Progenitor cell of endocrine pancreas (in vitro differentiated cells): Measurements from ENCODE around the gene JOSD2. TPM values are rescaled to one million over a fixed set of nuclear protein-coding genes. Genes with fewer than 3 reads are reported as not detected.

Experiments
- DNase-seq: peaks from one replicate; pipeline ENCODE4 v3.0.0; 2021; ENCODE audit warnings: low spot score; ENCODE audit not compliant: unreplicated experiment
- H3K27ac Mint-ChIP-seq: 2 replicates; pipeline ENCODE4 v1.8.0; 2021; ENCODE audit warnings: mild to moderate bottlenecking, moderate library complexity, mixed read lengths
- H3K27me3 Mint-ChIP-seq: 2 replicates; pipeline ENCODE4 v1.8.0; 2021; ENCODE audit warnings: mixed read lengths
- H3K36me3 Mint-ChIP-seq: 2 replicates; pipeline ENCODE4 v1.8.0; 2022; ENCODE audit warnings: mixed read lengths; ENCODE audit not compliant: insufficient read depth
- H3K4me1 Mint-ChIP-seq: 2 replicates; pipeline ENCODE4 v1.8.0; 2021; ENCODE audit warnings: low read depth, mixed read lengths
- H3K4me3 Mint-ChIP-seq: 2 replicates; pipeline ENCODE4 v1.8.0; 2021; ENCODE audit warnings: low read depth, mild to moderate bottlenecking, moderate library complexity, mixed read lengths
- H3K9me3 Mint-ChIP-seq: 2 replicates; pipeline ENCODE4 v1.8.0; 2021; ENCODE audit warnings: low read depth, mixed read lengths
- CTCF ChIP-seq: fragments of 200-600 bp; sonication (generic); IDR thresholded peaks from one replicate; pipeline ENCODE4 v1.5.0; 2021; ENCODE audit warnings: antibody characterized with exemption, mild to moderate bottlenecking; ENCODE audit not compliant: unreplicated experiment
- long read RNA-seq: library from polyadenylated mRNA; unstranded; transcript quantifications from one replicate; pipeline ENCODE4 v2.0.0, GENCODE V29; 2020
- total RNA-seq: library from RNA; stranded (reverse); gene quantifications from 2 replicates; pipeline ENCODE4 v1.2.1, GENCODE V29; 2021

Gene JOSD2
- 12.1 and 13.1 TPM in 2 replicates for total RNA-seq
- long read RNA-seq = 0 reads

GRCh38 chr19:50511069-50511822, at the start of gene JOSD2:
Gene JOSD2, minus strand, starts transcription at chr19:50511191. Its CDS starts 760 bp downstream, at chr19:50510431.
- Mint-ChIP-seq H3K27ac (peak within 1 kb of the TSS; percentile 98), H3K4me1 (peaks cover 6% of the 10 kb centered on the region), H3K4me3 (peak within 1 kb of the TSS; percentile 80), H3K27me3 (no peaks in the 10 kb centered on the region), H3K9me3 (no peaks in the 10 kb centered on the region), H3K36me3 (no peaks in the 10 kb centered on the region)
- peak; percentile 90 for DNase-seq
- no peak for TF ChIP-seq CTCF

- no peaks in the 10 kb centered on the region for H3K36me3 Mint-ChIP-seq
- peak overlapping the region; percentile 15 for H3K27ac Mint-ChIP-seq
- no peak for TF ChIP-seq CTCF
- H3K27me3 Mint-ChIP-seq = peaks cover 57% of the 10 kb centered on the region
- peaks cover 6% of the 10 kb centered on the region for H3K4me1 Mint-ChIP-seq
- DNase-seq = no peak
- H3K9me3 Mint-ChIP-seq = no peaks in the 10 kb centered on the region
- H3K4me3 Mint-ChIP-seq = no peak overlapping the region
Observed at GRCh38 chr19:50559636-50560035, 48.6 kb upstream of the JOSD2 start.

GRCh38 chr19:50558449-50558848, 47.5 kb upstream of the JOSD2 start:
- Mint-ChIP-seq H3K4me1 (peaks cover 6% of the 10 kb centered on the region), H3K36me3 (no peaks in the 10 kb centered on the region), H3K9me3 (no peaks in the 10 kb centered on the region), H3K4me3 (no peak overlapping the region), H3K27ac (no peak overlapping the region), H3K27me3 (peaks cover 55% of the 10 kb centered on the region)
- DNase-seq = no peak
- TF ChIP-seq CTCF = no peak

GRCh38 chr19:50558039-50558438, 47.0 kb upstream of the JOSD2 start:
- TF ChIP-seq CTCF = no peak
- peaks cover 55% of the 10 kb centered on the region for H3K27me3 Mint-ChIP-seq

GRCh38 chr19:50557009-50557613, 46.1 kb upstream of the JOSD2 start:
- no peaks in the 10 kb centered on the region for H3K9me3 Mint-ChIP-seq
- H3K4me3 Mint-ChIP-seq = peak overlapping the region; percentile 74
- no peak overlapping the region for H3K27ac Mint-ChIP-seq
- peaks cover 6% of the 10 kb centered on the region for H3K4me1 Mint-ChIP-seq
- no peak for TF ChIP-seq CTCF
- DNase-seq = no peak
- H3K27me3 Mint-ChIP-seq = peaks cover 59% of the 10 kb centered on the region
- H3K36me3 Mint-ChIP-seq = no peaks in the 10 kb centered on the region

More at GRCh38 chr19:50558039-50558438, 47.0 kb upstream of the JOSD2 start:
- no peak for DNase-seq
- H3K9me3 Mint-ChIP-seq = no peaks in the 10 kb centered on the region
- H3K27ac Mint-ChIP-seq = no peak overlapping the region
- H3K4me3 Mint-ChIP-seq = no peak overlapping the region
- H3K36me3 Mint-ChIP-seq = no peaks in the 10 kb centered on the region
- H3K4me1 Mint-ChIP-seq = peaks cover 6% of the 10 kb centered on the region
